ENCODE data around the gene PTPA.

Gene PTPA

DNA sequence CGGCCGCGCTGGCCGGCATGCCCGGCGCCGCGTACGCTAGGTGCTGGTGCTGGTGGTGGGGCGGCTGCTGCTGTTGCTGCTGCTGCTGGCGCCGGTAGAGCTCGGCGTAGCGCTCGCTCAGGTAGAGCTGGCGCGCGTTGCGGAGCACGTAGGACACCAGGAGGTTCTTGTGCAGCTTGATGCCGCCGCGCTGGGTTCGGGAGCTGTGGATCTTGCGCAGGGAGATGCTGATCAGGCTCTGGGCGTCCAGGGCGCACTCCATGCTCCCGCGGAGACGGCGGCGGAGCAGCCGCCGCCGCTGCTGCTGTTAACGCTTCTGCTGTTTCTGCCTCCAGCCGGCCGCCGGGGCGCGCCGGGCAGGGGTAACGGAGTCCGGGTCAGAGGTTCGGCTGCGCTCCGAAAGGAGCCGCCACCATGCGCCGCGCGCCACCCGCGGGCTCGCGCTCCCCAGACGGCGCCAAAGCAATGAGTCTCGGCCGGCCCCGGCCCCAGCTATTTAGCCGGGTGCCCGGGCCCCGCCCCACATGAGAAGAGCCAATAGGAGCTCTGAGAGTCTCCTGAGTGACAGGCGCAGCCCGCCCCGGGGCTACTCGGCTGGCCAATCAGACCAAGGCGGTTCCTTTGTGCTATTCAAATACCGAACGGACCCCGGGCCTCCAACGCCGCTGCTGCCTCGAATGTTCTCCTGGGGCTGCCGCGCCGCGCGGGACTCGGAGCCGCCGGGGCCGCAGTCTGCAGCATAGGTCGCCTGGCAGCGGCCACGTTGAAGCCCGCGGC lies 66.8 kb downstream of the PTPA start, which contains the start of gene IER5L (continued):
- TF ChIP-seq ZNF555 (tag by site-specific recombination; conservative IDR thresholded peaks at IDR 0.05), result no peak
- TF ChIP-seq ZEB2 (tag by site-specific recombination; IDR thresholded peaks at IDR 0.05), result peak; percentile 91
- no peak for TF ChIP-seq ZNF785 (tag by site-specific recombination; IDR thresholded peaks at IDR 0.05)
- TF ChIP-seq ZNF830 (tag by site-specific recombination; IDR thresholded peaks at IDR 0.05; ENCODE audit: low read depth), result no peak
- TF ChIP-seq ZNF366 (tag by site-specific recombination; conservative IDR thresholded peaks at IDR 0.05), result no peak
- peak; percentile 75 for TF ChIP-seq SP3 (tag by site-specific recombination; IDR thresholded peaks at IDR 0.05)
- TF ChIP-seq ZNF404 (tag by site-specific recombination; IDR thresholded peaks at IDR 0.05), result no peak
- no peak for TF ChIP-seq ZNF175 (tag by site-specific recombination; IDR thresholded peaks at IDR 0.05)
- no peak for TF ChIP-seq ZNF658 (tag by site-specific recombination; IDR thresholded peaks at IDR 0.05)
- TF ChIP-seq KLF1 (tag by site-specific recombination; IDR thresholded peaks at IDR 0.05), result peak; percentile 39; the same call in 1 of the 2 replicates
- TF ChIP-seq ZNF518A (tag by site-specific recombination; conservative IDR thresholded peaks at IDR 0.05; ENCODE audit: low read depth), result no peak
- TF ChIP-seq ZNF280C (tag by site-specific recombination; IDR thresholded peaks at IDR 0.05), result no peak
- TF ChIP-seq ZNF2 (tag by site-specific recombination; IDR thresholded peaks at IDR 0.05), result peak; percentile 86; the same call in 1 of the 2 replicates
- no peak for TF ChIP-seq ZNF121 (tag by site-specific recombination; IDR thresholded peaks at IDR 0.05)
- TF ChIP-seq ZNF623 (tag by site-specific recombination; IDR thresholded peaks at IDR 0.05), result no peak
- TF ChIP-seq ZNF549 (tag by site-specific recombination; IDR thresholded peaks at IDR 0.05), result no peak
- TF ChIP-seq ZNF585B (tag by site-specific recombination; IDR thresholded peaks at IDR 0.05), result no peak
- peak; percentile 82 for TF ChIP-seq PATZ1 (tag by site-specific recombination; IDR thresholded peaks at IDR 0.05)
- peak; percentile 41; the same call in 1 of the 2 replicates for TF ChIP-seq KLF9 (tag by site-specific recombination; IDR thresholded peaks at IDR 0.05; ENCODE audit: low read depth)
- TF ChIP-seq ZSCAN23 (tag by site-specific recombination; IDR thresholded peaks at IDR 0.05), result no peak
- TF ChIP-seq ZNF624 (tag by site-specific recombination; IDR thresholded peaks at IDR 0.05), result no peak
- no peak; the same call in 1 of the 2 replicates for TF ChIP-seq ZBTB11 (tag by site-specific recombination; conservative IDR thresholded peaks at IDR 0.05; ENCODE audit: low read depth)
- TF ChIP-seq, protein P1, sequence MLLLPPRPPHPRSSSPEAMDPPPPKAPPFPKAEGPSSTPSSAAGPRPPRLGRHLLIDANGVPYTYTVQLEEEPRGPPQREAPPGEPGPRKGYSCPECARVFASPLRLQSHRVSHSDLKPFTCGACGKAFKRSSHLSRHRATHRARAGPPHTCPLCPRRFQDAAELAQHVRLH (tag by site-specific recombination; IDR thresholded peaks at IDR 0.05), result 0 out of 2 replicates have a peak, but pooled peaks have one; percentile 35
- TF ChIP-seq, protein P2, sequence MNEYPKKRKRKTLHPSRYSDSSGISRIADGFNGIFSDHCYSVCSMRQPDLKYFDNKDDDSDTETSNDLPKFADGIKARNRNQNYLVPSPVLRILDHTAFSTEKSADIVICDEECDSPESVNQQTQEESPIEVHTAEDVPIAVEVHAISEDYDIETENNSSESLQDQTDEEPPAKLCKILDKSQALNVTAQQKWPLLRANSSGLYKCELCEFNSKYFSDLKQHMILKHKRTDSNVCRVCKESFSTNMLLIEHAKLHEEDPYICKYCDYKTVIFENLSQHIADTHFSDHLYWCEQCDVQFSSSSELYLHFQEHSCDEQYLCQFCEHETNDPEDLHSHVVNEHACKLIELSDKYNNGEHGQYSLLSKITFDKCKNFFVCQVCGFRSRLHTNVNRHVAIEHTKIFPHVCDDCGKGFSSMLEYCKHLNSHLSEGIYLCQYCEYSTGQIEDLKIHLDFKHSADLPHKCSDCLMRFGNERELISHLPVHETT (tag by site-specific recombination; IDR thresholded peaks at IDR 0.05), result 0 out of 2 replicates have a peak, but pooled peaks have one; percentile 46
- TF ChIP-seq PRDM1 (tag by site-specific recombination; IDR thresholded peaks at IDR 0.05), result no peak

Measured in HEK293 (cell line).